ENCODE measurements around the gene JAK1. TPM values are rescaled to one million over a fixed set of nuclear protein-coding genes. Genes with fewer than 3 reads are reported as not detected.

JAK1 gene
- total and polyA plus RNA-seq, 2 of the 8 experiments (the other 6 are each of a cell fraction or from before 2014, with no cell fraction given) = 7.8 to 24.5 TPM

DNA sequence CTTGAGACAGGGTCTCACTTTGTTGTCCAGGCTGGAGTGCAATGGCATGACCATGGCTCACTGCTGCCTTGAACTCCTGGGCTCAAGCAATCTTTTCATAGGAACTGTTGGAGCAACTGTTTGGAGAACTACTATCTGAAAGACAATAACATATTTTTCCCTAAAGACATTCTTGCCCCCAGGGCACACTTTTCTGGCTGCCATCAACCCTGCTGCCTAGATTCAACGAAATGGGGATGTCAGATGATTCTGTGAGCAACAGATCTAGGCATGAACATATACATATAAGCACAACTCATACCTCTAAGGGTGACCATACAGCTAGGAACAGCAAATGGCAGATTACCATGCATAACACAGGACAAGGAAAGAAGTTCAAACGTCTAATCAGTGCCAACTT lies 27.4 kb downstream of the JAK1 start (continued):
- TF ChIP-seq, protein P1, sequence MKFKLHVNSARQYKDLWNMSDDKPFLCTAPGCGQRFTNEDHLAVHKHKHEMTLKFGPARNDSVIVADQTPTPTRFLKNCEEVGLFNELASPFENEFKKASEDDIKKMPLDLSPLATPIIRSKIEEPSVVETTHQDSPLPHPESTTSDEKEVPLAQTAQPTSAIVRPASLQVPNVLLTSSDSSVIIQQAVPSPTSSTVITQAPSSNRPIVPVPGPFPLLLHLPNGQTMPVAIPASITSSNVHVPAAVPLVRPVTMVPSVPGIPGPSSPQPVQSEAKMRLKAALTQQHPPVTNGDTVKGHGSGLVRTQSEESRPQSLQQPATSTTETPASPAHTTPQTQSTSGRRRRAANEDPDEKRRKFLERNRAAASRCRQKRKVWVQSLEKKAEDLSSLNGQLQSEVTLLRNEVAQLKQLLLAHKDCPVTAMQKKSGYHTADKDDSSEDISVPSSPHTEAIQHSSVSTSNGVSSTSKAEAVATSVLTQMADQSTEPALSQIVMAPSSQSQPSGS (IDR thresholded peaks at IDR 0.05; ENCODE audit: low read length) = no peak
- no peak for TF ChIP-seq KDM4A (IDR thresholded peaks at IDR 0.05; ENCODE audit: low read depth, low read length, severe bottlenecking)

Measured in H1 (cell line).